GM18909 (cell line): Measurements from ENCODE around the gene BICC1.

Source experiments
- ATAC-seq: cut with Tn5 transposase; IDR thresholded peaks from one replicate; pipeline ENCODE4 v1.9.1; 2021; ENCODE audit warnings: mild to moderate bottlenecking; ENCODE audit not compliant: unreplicated experiment, poor library complexity

The BICC1 gene

GRCh38 chr10:58556516-58557165 is 44.0 kb downstream of the BICC1 start:
- ATAC-seq: no peak

- ATAC-seq: no peak
Measured at GRCh38 chr10:58557714-58558113, 45.0 kb downstream of the BICC1 start.

GRCh38 chr10:58560068-58560467 is 47.4 kb downstream of the BICC1 start:
- ATAC-seq: no peak

- no peak for ATAC-seq
Measured at GRCh38 chr10:58565271-58565670, 52.6 kb downstream of the BICC1 start.

GRCh38 chr10:58567652-58568051 is 55.0 kb downstream of the BICC1 start:
- no peak for ATAC-seq

GRCh38 chr10:58568428-58568935 is 55.8 kb downstream of the BICC1 start:
- ATAC-seq: no peak

GRCh38 chr10:58570307-58570723 is 57.6 kb downstream of the BICC1 start:
- ATAC-seq: no peak

GRCh38 chr10:58570979-58571378 is 58.3 kb downstream of the BICC1 start:
- no peak for ATAC-seq

GRCh38 chr10:58573144-58573543 is 60.5 kb downstream of the BICC1 start:
- no peak for ATAC-seq

- ATAC-seq: no peak
Measured at GRCh38 chr10:58574058-58574457, 61.4 kb downstream of the BICC1 start.

GRCh38 chr10:58575491-58575890 is 62.8 kb downstream of the BICC1 start:
- ATAC-seq: no peak

GRCh38 chr10:58576751-58577436 is 64.2 kb downstream of the BICC1 start:
- ATAC-seq: no peak

- no peak for ATAC-seq
Measured at GRCh38 chr10:58577437-58577777, 64.7 kb downstream of the BICC1 start.

- no peak for ATAC-seq
Measured at GRCh38 chr10:58578366-58578765, 65.7 kb downstream of the BICC1 start.

GRCh38 chr10:58579011-58579655 is 66.5 kb downstream of the BICC1 start:
- ATAC-seq: no peak

- no peak for ATAC-seq
Measured at GRCh38 chr10:58582045-58582444, 69.4 kb downstream of the BICC1 start.

GRCh38 chr10:58585435-58585834 is 72.8 kb downstream of the BICC1 start:
- no peak for ATAC-seq

GRCh38 chr10:58586282-58587245 is 73.9 kb downstream of the BICC1 start:
- ATAC-seq: no peak

GRCh38 chr10:58587676-58588075 is 75.0 kb downstream of the BICC1 start:
- no peak for ATAC-seq

GRCh38 chr10:58588673-58589265 is 76.1 kb downstream of the BICC1 start:
- ATAC-seq: no peak
